GM10266 (cell line): ENCODE measurements around the gene STK10.
"Not testable (repeated sequence)": the region's sequence is repeated elsewhere in the genome, so short reads cannot be mapped to it uniquely, and the experiment has no call there.

ENCODE experiments used
- DNase-seq: peaks from one replicate; pipeline ENCODE4 v3.0.0; 2012; ENCODE audit errors: extremely low spot score
- CTCF ChIP-seq: IDR thresholded peaks from 2 replicates; pipeline ENCODE4 v1.5.1; 2012; ENCODE audit warnings: mild to moderate bottlenecking, low read depth; ENCODE audit not compliant: control insufficient read depth, insufficient read depth; ENCODE audit errors: missing control alignments

STK10 gene

DNA sequence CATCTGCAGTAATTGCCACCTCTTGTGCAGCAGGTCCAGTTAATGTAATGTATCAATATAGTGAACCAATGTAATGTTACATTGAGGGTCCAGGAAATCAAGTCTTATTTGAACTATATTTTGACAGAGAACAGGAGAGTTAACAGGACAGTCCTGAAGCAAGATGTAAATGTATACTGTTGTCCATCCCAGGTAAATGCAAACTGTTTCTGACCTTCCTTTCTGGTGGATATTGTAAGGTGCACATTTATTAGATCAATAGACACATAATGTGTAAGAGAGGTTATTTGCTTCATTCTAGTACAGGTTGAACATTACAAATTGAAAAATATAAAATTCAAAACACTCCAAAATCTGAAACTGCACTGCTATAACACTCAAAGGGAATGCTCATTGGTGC, 158.1 kb downstream of the STK10 start:
- no peak for DNase-seq
- no peak for TF ChIP-seq CTCF

GRCh38 chr5:172028167-172028566, 159.9 kb downstream of the STK10 start:
- no peak for TF ChIP-seq CTCF
- no peak for DNase-seq

DNA sequence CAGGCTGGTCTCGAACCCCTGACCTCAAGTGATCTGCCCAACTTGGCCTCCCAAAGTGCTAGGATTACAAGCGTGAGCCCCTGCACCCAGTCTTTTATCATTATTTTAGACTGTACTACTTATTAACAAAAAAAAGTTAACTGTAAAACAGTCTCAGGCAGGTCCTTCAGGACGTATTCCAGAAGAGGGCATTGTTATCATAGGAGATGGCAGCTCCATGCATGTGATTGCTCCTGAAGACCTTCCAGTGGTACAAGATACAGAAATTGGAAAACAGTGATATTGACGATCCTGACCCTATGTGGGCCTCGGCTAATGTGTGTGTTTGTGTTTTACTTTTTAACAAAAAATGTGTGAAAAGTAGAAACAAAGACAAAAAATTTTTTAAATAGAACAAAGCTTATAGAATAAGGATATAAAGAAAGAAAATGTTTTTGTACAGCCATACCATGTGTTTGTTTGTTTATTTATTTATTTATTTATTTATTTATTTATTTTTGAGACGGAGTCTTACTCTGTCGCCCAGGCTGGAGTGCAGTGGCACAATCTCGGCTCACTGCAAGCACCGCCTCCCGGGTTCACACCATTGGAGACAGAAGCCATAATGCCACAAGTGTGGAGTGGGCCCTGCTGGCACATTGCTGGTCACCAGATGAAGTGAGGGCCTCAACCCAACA, 167.8 kb downstream of the STK10 start:
- DNase-seq: not testable (repeated sequence)
- peak; percentile 20 for TF ChIP-seq CTCF

DNA sequence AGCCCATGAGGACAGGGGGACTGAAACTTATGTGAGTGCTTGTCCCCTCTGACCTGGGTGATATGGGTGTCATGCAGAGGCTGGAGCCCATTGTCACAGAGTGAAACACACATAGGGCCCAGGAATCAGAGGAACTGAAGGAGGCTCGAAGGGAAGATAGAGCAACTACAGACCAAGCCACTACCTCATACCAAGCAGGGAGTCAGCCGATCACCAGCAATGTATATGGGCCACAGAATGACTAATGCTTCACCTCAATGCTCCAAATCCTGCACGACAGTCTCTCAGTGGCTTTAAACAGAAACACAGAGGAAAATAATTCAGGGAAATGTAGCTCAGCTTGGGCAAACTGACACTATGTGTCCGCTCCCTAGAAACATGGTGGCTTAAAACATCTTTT, 172.7 kb downstream of the STK10 start:
- no peak for DNase-seq
- no peak for TF ChIP-seq CTCF

- no peak for DNase-seq
- peak; percentile 32 for TF ChIP-seq CTCF
Measured at GRCh38 chr5:172010278-172010677, 177.7 kb downstream of the STK10 start.

- no peak for DNase-seq
- no peak for TF ChIP-seq CTCF
Measured at GRCh38 chr5:172009536-172010270, 178.3 kb downstream of the STK10 start.

DNA sequence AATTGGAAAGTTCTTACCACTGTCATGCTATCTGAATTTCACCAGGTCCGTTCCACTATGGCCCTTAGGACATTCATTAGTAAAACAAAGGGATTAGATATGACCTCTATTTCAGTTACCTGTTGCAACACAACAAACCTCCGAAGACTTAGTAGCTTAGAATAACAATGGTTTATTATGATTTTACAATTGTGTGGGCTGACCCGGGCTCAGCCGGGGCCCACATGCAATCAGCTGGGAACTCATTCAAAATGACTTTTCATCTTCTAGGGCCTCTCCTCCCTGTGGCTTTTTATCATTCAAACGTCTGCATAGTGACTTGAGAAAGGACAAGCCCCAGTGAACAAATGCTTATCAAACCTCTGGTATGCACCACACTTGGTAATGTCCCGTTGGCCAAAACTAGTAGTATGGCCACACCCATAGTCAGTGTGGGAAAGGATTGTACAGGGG, 179.3 kb downstream of the STK10 start:
- TF ChIP-seq CTCF: no peak
- DNase-seq: no peak
